Endodermal cell (in vitro differentiated cells): ENCODE measurements around the gene EIF3B. TPM values are rescaled to one million over a fixed set of nuclear protein-coding genes. Genes with fewer than 3 reads are reported as not detected.
A peak's percentile ranks its signal among the peaks of the same experiment; 100 is the strongest.

Experiments
- DNase-seq: peaks from one replicate; pipeline ENCODE4 v3.0.0-alpha.2; 2017
- H3K27ac ChIP-seq: 2 replicates; pipeline ENCODE4 v1.5.1; 2013; ENCODE audit warnings: mild to moderate bottlenecking, low read depth, low read length, moderate library complexity
- H3K27me3 ChIP-seq: 2 replicates; pipeline ENCODE4 v1.6.1; 2013; ENCODE audit warnings: mild to moderate bottlenecking, low read length, moderate library complexity; ENCODE audit not compliant: insufficient read depth, control insufficient read depth, poor library complexity, severe bottlenecking
- H3K36me3 ChIP-seq: 2 replicates; pipeline ENCODE4 v1.7.0; 2013; ENCODE audit warnings: mild to moderate bottlenecking, low read length, moderate library complexity; ENCODE audit not compliant: control insufficient read depth, insufficient read depth
- H3K4me1 ChIP-seq: one replicate; pipeline ENCODE4 v1.7.0; 2013; ENCODE audit warnings: low read length; ENCODE audit not compliant: control insufficient read depth, insufficient read depth
- H3K4me3 ChIP-seq: 2 replicates; pipeline ENCODE4 v1.5.1; 2013; ENCODE audit warnings: mild to moderate bottlenecking, low read length, moderate library complexity
- H3K9ac ChIP-seq: 2 replicates; pipeline ENCODE4 v1.6.1; 2013; ENCODE audit warnings: mild to moderate bottlenecking, low read length, moderate library complexity; ENCODE audit not compliant: poor library complexity, severe bottlenecking; ENCODE audit errors: extremely low read depth
- H3K9me3 ChIP-seq: 2 replicates; pipeline ENCODE4 v1.6.1; 2013; ENCODE audit warnings: mild to moderate bottlenecking, low read length, moderate library complexity; ENCODE audit not compliant: control insufficient read depth
- H3K27ac Mint-ChIP-seq: 2 replicates; pipeline ENCODE4 v1.8.0; 2020; ENCODE audit warnings: mixed read lengths
- H3K27me3 Mint-ChIP-seq: 2 replicates; pipeline ENCODE4 v1.8.0; 2021; ENCODE audit warnings: mild to moderate bottlenecking, mixed read lengths; ENCODE audit not compliant: insufficient read depth
- H3K36me3 Mint-ChIP-seq: 2 replicates; pipeline ENCODE4 v1.8.0; 2020; ENCODE audit warnings: low read depth, mixed read lengths
- H3K4me1 Mint-ChIP-seq: 2 replicates; pipeline ENCODE4 v1.8.0; 2020; ENCODE audit warnings: mixed read lengths
- H3K4me3 Mint-ChIP-seq: 2 replicates; pipeline ENCODE4 v1.8.0; 2020; ENCODE audit warnings: mild to moderate bottlenecking, moderate library complexity, mixed read lengths
- H3K9me3 Mint-ChIP-seq: 2 replicates; pipeline ENCODE4 v1.8.0; 2020; ENCODE audit warnings: mild to moderate bottlenecking, mixed read lengths
- CTCF ChIP-seq: fragments of 200-600 bp; sonication (generic); conservative IDR thresholded peaks from 2 replicates; pipeline ENCODE4 v1.5.0; 2021; ENCODE audit warnings: antibody characterized with exemption, mild to moderate bottlenecking
- WGBS, 2 experiments: methylation state at CpG; one replicate each; pipeline versions ENCODE4 v1.1.5 to v1.1.7; 2013; ENCODE audit warnings: missing lambda C conversion rate in 2 of 2, mixed read lengths in 1 of 2; ENCODE audit not compliant: insufficient coverage in 1 of 2, insufficient read length in 1 of 2; 5-methylcytosine and 5-hydroxymethylcytosine counted together
- total RNA-seq, 2 donors: library from RNA; stranded (reverse); fragmentation: NEBNext Ultra II Directional in 1 of 2; extraction: Animal tissue kit (Norgen Biotek cat#: 25700) in 1 of 2; gene quantifications; 2 replicates in 1 of 2; 3 replicates in 1 of 2; pipeline ENCODE4 v1.2.1, GENCODE V29; 2021

Gene EIF3B
- total RNA-seq, 2 donors from 2014 or later, result 172 to 220 TPM

GRCh38 chr7:2360796-2361195, 6.2 kb downstream of the EIF3B start:
- peak overlapping the region; percentile 62 for H3K27ac Mint-ChIP-seq
- WGBS, 2 experiments, result 95% methylated on average over 5 to 6 of the region's 6 CpGs
- no peak overlapping the region for H3K4me3 ChIP-seq
- no peak for DNase-seq
- peaks cover 13% of the 10 kb centered on the region for H3K4me1 Mint-ChIP-seq
- H3K27me3 ChIP-seq, result no peaks in the 10 kb centered on the region
- H3K9me3 Mint-ChIP-seq, result no peaks in the 10 kb centered on the region
- H3K36me3 ChIP-seq, result peaks cover 85% of the 10 kb centered on the region
- H3K4me3 Mint-ChIP-seq, result no peak overlapping the region
- TF ChIP-seq CTCF, result no peak
- H3K4me1 ChIP-seq, result peaks cover 6% of the 10 kb centered on the region
- H3K9ac ChIP-seq, result no peak overlapping the region
- H3K9me3 ChIP-seq, result no peaks in the 10 kb centered on the region
- no peaks in the 10 kb centered on the region for H3K27me3 Mint-ChIP-seq
- H3K27ac ChIP-seq, result no peak overlapping the region
- H3K36me3 Mint-ChIP-seq, result peaks cover 76% of the 10 kb centered on the region

- Mint-ChIP-seq H3K4me3 (no peak overlapping the region), H3K27ac (no peak overlapping the region), H3K36me3 (peaks cover 81% of the 10 kb centered on the region), H3K27me3 (no peaks in the 10 kb centered on the region), H3K4me1 (peaks cover 10% of the 10 kb centered on the region), H3K9me3 (no peaks in the 10 kb centered on the region)
- 96 to 97% methylated on average over 24 to 27 of the region's 27 CpGs for WGBS, 2 experiments
- H3K4me1 ChIP-seq, result peaks cover 6% of the 10 kb centered on the region
- no peak overlapping the region for H3K9ac ChIP-seq
- no peak for TF ChIP-seq CTCF
- no peaks in the 10 kb centered on the region for H3K9me3 ChIP-seq
- H3K27me3 ChIP-seq, result no peaks in the 10 kb centered on the region
- H3K27ac ChIP-seq, result no peak overlapping the region
- H3K4me3 ChIP-seq, result no peak overlapping the region
- no peak for DNase-seq
- H3K36me3 ChIP-seq, result peaks cover 91% of the 10 kb centered on the region
Measured at GRCh38 chr7:2362385-2363088, 7.9 kb downstream of the EIF3B start.

- H3K9ac ChIP-seq, result no peak overlapping the region
Measured at GRCh38 chr7:2369139-2369538, 14.5 kb downstream of the EIF3B start.

More at GRCh38 chr7:2369139-2369538, 14.5 kb downstream of the EIF3B start:
- H3K4me3 Mint-ChIP-seq, result no peak overlapping the region
- no peaks in the 10 kb centered on the region for H3K27me3 ChIP-seq
- H3K27ac Mint-ChIP-seq, result peak overlapping the region; percentile 48
- TF ChIP-seq CTCF, result no peak
- H3K9me3 Mint-ChIP-seq, result no peaks in the 10 kb centered on the region
- H3K36me3 Mint-ChIP-seq, result peaks cover 88% of the 10 kb centered on the region
- no peaks in the 10 kb centered on the region for H3K27me3 Mint-ChIP-seq
- H3K4me1 Mint-ChIP-seq, result no peaks in the 10 kb centered on the region
- H3K4me1 ChIP-seq, result no peaks in the 10 kb centered on the region
- 93 to 97% methylated on average over 8 to 10 of the region's 10 CpGs for WGBS, 2 experiments
- no peak overlapping the region for H3K4me3 ChIP-seq
- peaks cover 96% of the 10 kb centered on the region for H3K36me3 ChIP-seq
- DNase-seq, result no peak
- no peaks in the 10 kb centered on the region for H3K9me3 ChIP-seq
- H3K27ac ChIP-seq, result no peak overlapping the region
